Regular cardiac myocyte (primary cell): ENCODE measurements around the gene SCN2A. TPM values are rescaled to one million over a fixed set of nuclear protein-coding genes. Genes with fewer than 3 reads are reported as not detected.

Experiments used
- total RNA-seq: library from RNA; depleted of rRNA; stranded (reverse); fragments of >200 nt; gene quantifications from 2 replicates; pipeline ENCODE4 v1.2.3, GENCODE V29; 2014

Gene SCN2A
- 0.77 and 2.0 TPM in 2 replicates for total RNA-seq

GRCh38 chr2:165239230-165239629 is at the start of gene SCN2A:
Gene SCN2A, plus strand, starts transcription at chr2:165239414. Its CDS starts 56,410 bp downstream, at chr2:165295824.

GRCh38 chr2:165203689-165204559 is 35.3 kb upstream of the SCN2A start, which contains the start of gene SCN3A:
Gene SCN3A, minus strand, starts transcription at chr2:165204050. Its CDS starts 27,656 bp downstream, at chr2:165176394.

Other genes with a start within 250 kb of the SCN2A start
- gene SCN3A, start 35.4 kb upstream of the SCN2A start, total RNA-seq: 0.85 and 1.9 TPM in 2 replicates
- 1.2 and 3.9 TPM in 2 replicates for gene CSRNP3, start 230.3 kb downstream of the SCN2A start, total RNA-seq